Esophagus squamous epithelium (tissue), 5 donors: ENCODE results near the gene TRAF3IP1. TPM values are rescaled to one million over a fixed set of nuclear protein-coding genes. Genes with fewer than 3 reads are reported as not detected.

ENCODE experiments used
- DNase-seq: peaks from one replicate; lab custom pipeline; 2025; lab: John Stamatoyannopoulos, UW
- H3K27ac ChIP-seq, 4 donors: fragments of 200-600 bp; sonication (generic); one replicate each; pipeline ENCODE4 v1.5.1; 2016 to 2019; ENCODE audit warnings: mild to moderate bottlenecking in 1 of 4
- H3K27me3 ChIP-seq, 4 donors: fragments of 200-600 bp; sonication (generic); 1 replicate in 3 of 4; 2 replicates in 1 of 4; pipeline versions ENCODE4 v1.5.1 to v1.6.0; 2017 to 2021; ENCODE audit warnings: antibody characterized with exemption in 1 of 4
- H3K36me3 ChIP-seq, 3 donors: fragments of 200-600 bp; sonication (generic); one replicate each; pipeline ENCODE4 v1.5.1; 2016 to 2019
- H3K4me1 ChIP-seq, 3 donors: fragments of 200-600 bp; sonication (generic); one replicate each; pipeline ENCODE4 v1.5.1; 2017 to 2019
- H3K4me3 ChIP-seq, 4 donors: fragments of 200-600 bp; sonication (generic); 1 replicate in 3 of 4; 2 replicates in 1 of 4; pipeline ENCODE4 v1.5.1; 2016 to 2019; ENCODE audit warnings: mild to moderate bottlenecking in 2 of 4, moderate library complexity in 1 of 4
- H3K9me3 ChIP-seq, 3 donors: fragments of 200-600 bp; sonication (generic); one replicate each; pipeline ENCODE4 v1.5.1; 2016 to 2019
- POLR2A ChIP-seq, 4 donors: fragments of 450-650 bp; IDR thresholded peaks; one replicate each; pipeline ENCODE4 v1.6.1; 2017; ENCODE audit warnings: antibody characterized with exemption in 4 of 4, mild to moderate bottlenecking in 4 of 4, moderate library complexity in 3 of 4
- WGBS, 2 donors: methylation state at CpG; one replicate each; pipeline ENCODE4 v1.1.5; 2018; 5-methylcytosine and 5-hydroxymethylcytosine counted together
- intact Hi-C: fragments of 100-400 bp; cut with DNase I; formaldehyde crosslinking; loops from one replicate; pipeline ENCODE4 v1.15.0; 2022
- total RNA-seq, 4 donors: library from RNA; depleted of rRNA; stranded (reverse); fragments of >200 nt; gene quantifications; one replicate each; pipeline ENCODE4 v1.1.0, GENCODE V29; 2016
- TF ChIP-seq, protein P1 (sequence below), 6 experiments: fragments of 450-650 bp in 4 of 6; fragments of 200-600 bp in 2 of 6; sonication (generic) in 2 of 6; IDR thresholded peaks; one replicate each; pipeline ENCODE4 v1.5.1; 2016 to 2019; ENCODE audit warnings: antibody characterized with exemption in 6 of 6, mild to moderate bottlenecking in 4 of 6, moderate library complexity in 4 of 6
- donor health status: DM: yes; HTN: yes; CAD: no.

Gene TRAF3IP1
- total RNA-seq, 4 donors from 2014 or later = 5.4 to 13.5 (median 9.8) TPM

DNA sequence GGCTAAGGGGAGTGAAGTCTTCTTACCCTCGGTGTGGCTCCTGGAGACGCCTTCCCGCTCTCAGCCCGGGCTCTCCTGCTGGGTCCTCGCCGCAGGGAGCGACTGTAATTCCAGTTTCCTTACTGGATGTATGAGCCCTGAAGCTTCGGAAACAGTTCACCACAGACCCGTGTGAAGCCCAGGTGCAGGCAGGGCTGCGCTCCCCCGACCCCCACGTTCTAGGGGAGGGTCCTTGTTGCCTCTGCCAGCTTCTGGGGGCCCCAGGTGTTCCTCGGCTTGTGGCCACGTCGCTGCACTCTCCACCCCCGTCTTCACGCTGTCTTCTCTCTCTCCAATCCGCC lies 101.3 kb downstream of the TRAF3IP1 start:
- H3K4me1 ChIP-seq = peaks cover 8 to 41% (median 8%) of the 10 kb centered on the region in 3 donors
- 78 to 85% methylated on average over 15 to 18 of the region's 18 CpGs for WGBS, 2 donors

DNA sequence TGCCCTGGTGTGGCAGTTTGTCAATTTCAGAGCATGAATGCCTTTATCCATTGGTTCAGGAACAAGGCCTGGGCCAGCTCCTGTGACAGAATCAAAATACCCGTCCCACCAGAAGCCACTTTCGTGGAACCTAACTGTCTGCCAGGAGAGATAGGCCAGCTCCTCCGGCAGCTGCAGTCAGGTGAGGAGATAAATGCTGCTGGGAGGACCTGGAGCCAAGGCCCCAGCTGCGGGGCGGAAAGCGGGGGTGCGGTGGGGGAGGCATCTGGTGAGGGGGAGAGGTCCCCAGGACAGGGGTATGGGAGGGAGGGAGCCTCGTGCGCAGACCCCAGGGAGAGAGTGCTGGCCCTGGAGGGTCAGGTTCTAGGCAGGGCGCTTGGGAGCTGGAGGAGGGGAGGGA lies 102.0 kb downstream of the TRAF3IP1 start:
- Histone ChIP-seq H3K9me3 (no peaks in the 10 kb centered on the region), H3K27ac (no peak overlapping the region), H3K4me1 (peaks cover 8 to 39% (median 8%) of the 10 kb centered on the region in 3 donors), H3K36me3 (no peaks in the 10 kb centered on the region), H3K4me3 (no peak overlapping the region), H3K27me3 (no peaks in the 10 kb centered on the region)
- intact Hi-C loops = no loop called here
- DNase-seq = no peak
- no peak for TF ChIP-seq POLR2A (IDR thresholded peaks at IDR 0.05)
- TF ChIP-seq, protein P1, sequence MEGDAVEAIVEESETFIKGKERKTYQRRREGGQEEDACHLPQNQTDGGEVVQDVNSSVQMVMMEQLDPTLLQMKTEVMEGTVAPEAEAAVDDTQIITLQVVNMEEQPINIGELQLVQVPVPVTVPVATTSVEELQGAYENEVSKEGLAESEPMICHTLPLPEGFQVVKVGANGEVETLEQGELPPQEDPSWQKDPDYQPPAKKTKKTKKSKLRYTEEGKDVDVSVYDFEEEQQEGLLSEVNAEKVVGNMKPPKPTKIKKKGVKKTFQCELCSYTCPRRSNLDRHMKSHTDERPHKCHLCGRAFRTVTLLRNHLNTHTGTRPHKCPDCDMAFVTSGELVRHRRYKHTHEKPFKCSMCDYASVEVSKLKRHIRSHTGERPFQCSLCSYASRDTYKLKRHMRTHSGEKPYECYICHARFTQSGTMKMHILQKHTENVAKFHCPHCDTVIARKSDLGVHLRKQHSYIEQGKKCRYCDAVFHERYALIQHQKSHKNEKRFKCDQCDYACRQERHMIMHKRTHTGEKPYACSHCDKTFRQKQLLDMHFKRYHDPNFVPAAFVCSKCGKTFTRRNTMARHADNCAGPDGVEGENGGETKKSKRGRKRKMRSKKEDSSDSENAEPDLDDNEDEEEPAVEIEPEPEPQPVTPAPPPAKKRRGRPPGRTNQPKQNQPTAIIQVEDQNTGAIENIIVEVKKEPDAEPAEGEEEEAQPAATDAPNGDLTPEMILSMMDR (IDR thresholded peaks at IDR 0.05) = no peak
- WGBS, 2 donors = 86% methylated on average over 1 of the region's 10 CpGs; no CpG with 5 or more reads in 1 of the 2 donors

More for the DNA sequence above, 101.3 kb downstream of the TRAF3IP1 start:
- TF ChIP-seq, protein P1 (IDR thresholded peaks at IDR 0.05) = no peak
- no peak for TF ChIP-seq POLR2A (IDR thresholded peaks at IDR 0.05)
- Histone ChIP-seq H3K27ac (no peak overlapping the region), H3K9me3 (no peaks in the 10 kb centered on the region), H3K4me3 (no peak overlapping the region), H3K36me3 (no peaks in the 10 kb centered on the region), H3K27me3 (no peaks in the 10 kb centered on the region)
- intact Hi-C loops = no loop called here
- DNase-seq = no peak

DNA sequence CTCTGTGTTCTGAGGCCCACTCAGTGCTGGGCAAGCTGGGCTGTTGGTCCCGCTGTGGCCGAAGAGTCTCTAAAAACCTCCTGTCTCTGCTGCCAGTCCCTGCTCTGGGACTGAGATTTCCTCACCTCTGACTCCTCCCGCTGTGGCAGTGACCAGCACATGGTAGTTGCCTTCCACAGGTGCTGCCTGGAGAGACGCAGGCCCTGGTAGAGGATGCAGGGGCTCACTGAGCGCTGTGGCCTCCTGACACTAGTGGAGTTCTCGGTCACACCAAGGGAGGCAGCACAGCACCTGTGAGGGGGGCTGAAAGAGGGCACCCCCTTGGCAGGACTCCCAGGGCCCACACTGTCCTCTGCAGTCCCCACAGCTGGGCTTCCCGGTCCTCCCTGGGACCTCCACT lies 102.6 kb downstream of the TRAF3IP1 start:
- peaks cover 13 to 41% (median 14%) of the 10 kb centered on the region in 3 donors for H3K4me1 ChIP-seq
- no peaks in the 10 kb centered on the region for H3K27me3 ChIP-seq
- no peaks in the 10 kb centered on the region for H3K9me3 ChIP-seq
- no peak for DNase-seq
- H3K27ac ChIP-seq = no peak overlapping the region
- no peaks in the 10 kb centered on the region for H3K36me3 ChIP-seq
- WGBS, 2 donors = 86 to 100% methylated on average over 2 of the region's 7 CpGs
- no peak for TF ChIP-seq POLR2A (IDR thresholded peaks at IDR 0.05)
- TF ChIP-seq, protein P1 (IDR thresholded peaks at IDR 0.05) = no peak
- intact Hi-C loops = no loop called here
- no peak overlapping the region for H3K4me3 ChIP-seq

DNA sequence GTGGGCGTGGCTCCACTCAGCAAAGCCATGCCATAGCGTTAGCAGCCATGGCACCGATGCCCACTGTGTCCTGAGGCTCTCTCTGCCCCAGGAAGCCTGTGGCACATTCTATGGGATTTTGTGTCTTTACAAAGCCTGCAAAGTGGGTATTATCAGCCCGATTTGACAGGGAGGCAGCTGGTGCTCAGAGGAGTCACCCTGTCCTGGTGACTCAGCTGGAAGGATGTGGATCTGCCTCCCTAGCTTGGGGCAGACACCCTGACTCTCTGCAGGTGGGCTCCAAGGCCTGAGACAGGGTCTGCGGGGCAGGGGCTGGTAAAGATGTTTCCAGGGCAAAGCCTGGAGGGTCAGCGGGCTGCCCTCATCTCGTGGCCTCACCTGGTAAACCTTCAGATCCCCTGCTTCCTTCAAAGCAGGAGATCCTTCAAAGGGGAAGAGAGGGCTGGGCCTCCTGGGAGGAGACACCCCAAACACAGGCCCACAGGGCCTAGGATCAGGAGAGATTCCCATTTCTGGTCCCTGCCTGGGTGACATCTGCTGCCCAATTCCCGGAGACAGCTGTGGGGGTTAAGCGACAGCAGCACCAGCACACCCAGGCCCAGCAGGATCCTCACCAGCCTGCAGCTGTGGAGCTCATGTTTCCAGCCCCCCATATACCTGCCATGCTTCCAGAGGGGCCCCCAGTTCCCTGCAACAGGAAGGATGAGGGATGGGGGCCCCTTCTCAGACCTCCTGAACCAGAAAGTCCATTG lies 103.4 kb downstream of the TRAF3IP1 start:
- Histone ChIP-seq H3K4me3 (no peak overlapping the region), H3K4me1 (peaks cover 17 to 43% (median 20%) of the 10 kb centered on the region in 3 donors), H3K27ac (no peak overlapping the region), H3K36me3 (no peaks in the 10 kb centered on the region), H3K27me3 (no peaks in the 10 kb centered on the region), H3K9me3 (no peaks in the 10 kb centered on the region)
- no peak for DNase-seq
- intact Hi-C loops = no loop called here
- WGBS, 2 donors = 68 to 74% methylated on average over 5 of the region's 9 CpGs
- TF ChIP-seq, protein P1 (IDR thresholded peaks at IDR 0.05) = no peak
- TF ChIP-seq POLR2A (IDR thresholded peaks at IDR 0.05) = no peak

DNA sequence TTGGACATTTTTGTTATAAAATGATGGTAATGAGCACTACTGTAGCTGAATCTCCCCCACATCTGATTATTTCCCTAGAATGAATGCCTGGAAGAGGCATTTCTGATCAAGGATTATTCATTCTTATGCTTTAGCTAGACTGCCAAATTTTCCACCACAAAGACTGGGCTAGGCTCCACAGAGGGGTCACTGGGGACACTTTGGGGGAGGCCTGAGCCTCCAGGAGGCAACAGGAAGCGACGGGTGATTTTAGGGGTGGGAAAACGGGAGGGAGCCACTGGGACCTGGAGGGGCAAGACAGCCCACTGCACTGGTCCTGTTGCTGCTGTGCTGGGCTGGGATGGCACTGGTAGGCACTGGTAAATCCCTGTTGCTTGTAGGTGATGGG lies 104.0 kb downstream of the TRAF3IP1 start:
- H3K27me3 ChIP-seq = no peaks in the 10 kb centered on the region
- H3K4me3 ChIP-seq = no peak overlapping the region
- DNase-seq = no peak
- intact Hi-C loops = no loop called here
- peaks cover 17 to 48% (median 20%) of the 10 kb centered on the region in 3 donors for H3K4me1 ChIP-seq
- TF ChIP-seq, protein P1 (IDR thresholded peaks at IDR 0.05) = no peak
- TF ChIP-seq POLR2A (IDR thresholded peaks at IDR 0.05) = no peak
- no peaks in the 10 kb centered on the region for H3K9me3 ChIP-seq
- H3K36me3 ChIP-seq = no peaks in the 10 kb centered on the region
- WGBS, 2 donors = 85% methylated on average over 3 of the region's 3 CpGs; no CpG with 5 or more reads in 1 of the 2 donors
- H3K27ac ChIP-seq = no peak overlapping the region
